SIG-M5 treated with dmso at 0.1 percent for 504 hours (cell line): ENCODE data around the gene DUSP12.
A peak's percentile ranks its signal among the peaks of the same experiment; 100 is the strongest.
"Not testable (repeated sequence)": the region's sequence is repeated elsewhere in the genome, so short reads cannot be mapped to it uniquely, and the experiment has no call there.

Experiments used
- DNase-seq: peaks from one replicate; lab custom pipeline; 2025; ENCODE audit not compliant: unreplicated experiment; lab: John Stamatoyannopoulos, UW

Gene DUSP12

GRCh38 chr1:161769673-161770045 lies 20.1 kb downstream of the DUSP12 start:
- DNase-seq: not testable (repeated sequence)

GRCh38 chr1:161770250-161770649 lies 20.7 kb downstream of the DUSP12 start:
- no peak for DNase-seq

GRCh38 chr1:161771161-161771560 lies 21.6 kb downstream of the DUSP12 start:
- no peak for DNase-seq

GRCh38 chr1:161771973-161772372 lies 22.4 kb downstream of the DUSP12 start:
- no peak for DNase-seq

GRCh38 chr1:161772397-161772796 lies 22.8 kb downstream of the DUSP12 start:
- DNase-seq: peak; percentile 82

GRCh38 chr1:161773791-161774190 lies 24.2 kb downstream of the DUSP12 start:
- no peak for DNase-seq

- no peak for DNase-seq
Measured at GRCh38 chr1:161777261-161777660, 27.7 kb downstream of the DUSP12 start.

GRCh38 chr1:161778522-161778921 lies 28.9 kb downstream of the DUSP12 start:
- no peak for DNase-seq

- DNase-seq: no peak
Measured at GRCh38 chr1:161779393-161779792, 29.8 kb downstream of the DUSP12 start.

GRCh38 chr1:161781995-161782394 lies 32.4 kb downstream of the DUSP12 start:
- no peak for DNase-seq

- DNase-seq: no peak
Measured at GRCh38 chr1:161782886-161783285, 33.3 kb downstream of the DUSP12 start.

GRCh38 chr1:161784968-161785367 lies 35.4 kb downstream of the DUSP12 start:
- DNase-seq: no peak

- DNase-seq: no peak
Measured at GRCh38 chr1:161787355-161787754, 37.8 kb downstream of the DUSP12 start.

GRCh38 chr1:161790587-161791317 lies 41.2 kb downstream of the DUSP12 start:
- no peak for DNase-seq

GRCh38 chr1:161791904-161792655 lies 42.5 kb downstream of the DUSP12 start:
- no peak for DNase-seq

GRCh38 chr1:161792740-161793139 lies 43.2 kb downstream of the DUSP12 start:
- DNase-seq: peak; percentile 68

GRCh38 chr1:161799792-161800191 lies 50.2 kb downstream of the DUSP12 start:
- no peak for DNase-seq

- DNase-seq: no peak
Measured at GRCh38 chr1:161801955-161802354, 52.4 kb downstream of the DUSP12 start.

GRCh38 chr1:161803181-161803580 lies 53.6 kb downstream of the DUSP12 start:
- DNase-seq: no peak

- no peak for DNase-seq
Measured at GRCh38 chr1:161805399-161806197, 56.0 kb downstream of the DUSP12 start.
